Upper lobe of left lung (tissue), 4 donors: ENCODE measurements around the gene PDE4B.

ENCODE experiments used
- EP300 ChIP-seq, 4 donors: sonication (generic); formaldehyde crosslinking; IDR thresholded peaks; one replicate each; pipeline ENCODE4 v1.5.1; 2017; ENCODE audit warnings: antibody characterized with exemption in 4 of 4, control low read depth in 2 of 4
- POLR2A ChIP-seq, 4 donors: fragments of 450-650 bp; IDR thresholded peaks; one replicate each; pipeline ENCODE4 v1.5.1; 2016 to 2017; ENCODE audit warnings: antibody characterized with exemption in 4 of 4, mild to moderate bottlenecking in 2 of 4
- POLR2AphosphoS5 ChIP-seq, 2 donors: sonication (generic); formaldehyde crosslinking; IDR thresholded peaks; one replicate each; pipeline ENCODE4 v1.5.1; 2017; ENCODE audit warnings: antibody characterized with exemption in 2 of 2
- TF ChIP-seq, protein P1 (sequence below), 6 experiments: fragments of 450-650 bp in 4 of 6; fragments of 200-600 bp in 2 of 6; sonication (generic) in 2 of 6; IDR thresholded peaks; one replicate each; pipeline ENCODE4 v1.5.1; 2016 to 2019; ENCODE audit warnings: antibody characterized with exemption in 6 of 6

DNA sequence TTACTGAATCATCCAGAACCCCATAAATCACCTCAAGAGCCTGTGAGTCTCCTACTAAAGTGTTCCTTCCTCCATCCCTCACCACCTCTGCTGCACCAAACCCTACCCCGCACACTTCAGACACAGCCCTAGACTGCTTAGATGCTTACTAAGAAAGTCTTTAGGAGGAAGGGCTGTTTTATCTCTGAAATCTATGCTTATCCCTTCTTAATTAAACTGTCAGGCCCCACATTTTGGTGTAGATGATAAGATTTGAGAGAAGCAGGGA lies 524.5 kb downstream of the PDE4B start:
- TF ChIP-seq, protein P1, sequence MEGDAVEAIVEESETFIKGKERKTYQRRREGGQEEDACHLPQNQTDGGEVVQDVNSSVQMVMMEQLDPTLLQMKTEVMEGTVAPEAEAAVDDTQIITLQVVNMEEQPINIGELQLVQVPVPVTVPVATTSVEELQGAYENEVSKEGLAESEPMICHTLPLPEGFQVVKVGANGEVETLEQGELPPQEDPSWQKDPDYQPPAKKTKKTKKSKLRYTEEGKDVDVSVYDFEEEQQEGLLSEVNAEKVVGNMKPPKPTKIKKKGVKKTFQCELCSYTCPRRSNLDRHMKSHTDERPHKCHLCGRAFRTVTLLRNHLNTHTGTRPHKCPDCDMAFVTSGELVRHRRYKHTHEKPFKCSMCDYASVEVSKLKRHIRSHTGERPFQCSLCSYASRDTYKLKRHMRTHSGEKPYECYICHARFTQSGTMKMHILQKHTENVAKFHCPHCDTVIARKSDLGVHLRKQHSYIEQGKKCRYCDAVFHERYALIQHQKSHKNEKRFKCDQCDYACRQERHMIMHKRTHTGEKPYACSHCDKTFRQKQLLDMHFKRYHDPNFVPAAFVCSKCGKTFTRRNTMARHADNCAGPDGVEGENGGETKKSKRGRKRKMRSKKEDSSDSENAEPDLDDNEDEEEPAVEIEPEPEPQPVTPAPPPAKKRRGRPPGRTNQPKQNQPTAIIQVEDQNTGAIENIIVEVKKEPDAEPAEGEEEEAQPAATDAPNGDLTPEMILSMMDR (IDR thresholded peaks at IDR 0.05), result no peak
- TF ChIP-seq EP300 (IDR thresholded peaks at IDR 0.05) (no peak), POLR2AphosphoS5 (IDR thresholded peaks at IDR 0.05) (no peak), POLR2A (IDR thresholded peaks at IDR 0.05) (no peak)
